ENCODE results near the gene C4orf50. TPM values are rescaled to one million over a fixed set of nuclear protein-coding genes. Genes with fewer than 3 reads are reported as not detected.

C4orf50 gene
- total RNA-seq, 3 donors from 2014 or later = 0.07 to 0.73 (median 0.09) TPM

GRCh38 chr4:5976431-5976830 is 41.8 kb downstream of the C4orf50 start:
- no peaks in the 10 kb centered on the region for H3K9me3 ChIP-seq
- intact Hi-C loops (cut with DNase I, micrococcal nuclease) = no loop called here
- H3K4me1 ChIP-seq (ENCODE audit: low read depth) = no peaks in the 10 kb centered on the region
- DNase-seq (no peak), ATAC-seq (no peak)
- no peaks in the 10 kb centered on the region for H3K36me3 ChIP-seq (ENCODE audit: low read depth)
- H3K4me3 ChIP-seq = no peak overlapping the region
- TF ChIP-seq, protein P1, sequence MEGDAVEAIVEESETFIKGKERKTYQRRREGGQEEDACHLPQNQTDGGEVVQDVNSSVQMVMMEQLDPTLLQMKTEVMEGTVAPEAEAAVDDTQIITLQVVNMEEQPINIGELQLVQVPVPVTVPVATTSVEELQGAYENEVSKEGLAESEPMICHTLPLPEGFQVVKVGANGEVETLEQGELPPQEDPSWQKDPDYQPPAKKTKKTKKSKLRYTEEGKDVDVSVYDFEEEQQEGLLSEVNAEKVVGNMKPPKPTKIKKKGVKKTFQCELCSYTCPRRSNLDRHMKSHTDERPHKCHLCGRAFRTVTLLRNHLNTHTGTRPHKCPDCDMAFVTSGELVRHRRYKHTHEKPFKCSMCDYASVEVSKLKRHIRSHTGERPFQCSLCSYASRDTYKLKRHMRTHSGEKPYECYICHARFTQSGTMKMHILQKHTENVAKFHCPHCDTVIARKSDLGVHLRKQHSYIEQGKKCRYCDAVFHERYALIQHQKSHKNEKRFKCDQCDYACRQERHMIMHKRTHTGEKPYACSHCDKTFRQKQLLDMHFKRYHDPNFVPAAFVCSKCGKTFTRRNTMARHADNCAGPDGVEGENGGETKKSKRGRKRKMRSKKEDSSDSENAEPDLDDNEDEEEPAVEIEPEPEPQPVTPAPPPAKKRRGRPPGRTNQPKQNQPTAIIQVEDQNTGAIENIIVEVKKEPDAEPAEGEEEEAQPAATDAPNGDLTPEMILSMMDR (IDR thresholded peaks at IDR 0.05) = no peak

GRCh38 chr4:5974321-5974720 is 43.9 kb downstream of the C4orf50 start:
- Histone ChIP-seq H3K4me3 (no peak overlapping the region), H3K4me1 (ENCODE audit: low read depth) (no peaks in the 10 kb centered on the region), H3K9me3 (no peaks in the 10 kb centered on the region), H3K36me3 (ENCODE audit: low read depth) (no peaks in the 10 kb centered on the region)
- TF ChIP-seq, protein P1 (IDR thresholded peaks at IDR 0.05) = no peak
- DNase-seq = no peak
- intact Hi-C loops (cut with DNase I, micrococcal nuclease) = no loop called here
- no peak for ATAC-seq

GRCh38 chr4:5973486-5974220 is 44.6 kb downstream of the C4orf50 start:
- no peak overlapping the region for H3K4me3 ChIP-seq
- no peaks in the 10 kb centered on the region for H3K9me3 ChIP-seq
- H3K36me3 ChIP-seq (ENCODE audit: low read depth) = no peaks in the 10 kb centered on the region
- TF ChIP-seq, protein P1 (IDR thresholded peaks at IDR 0.05) = no peak
- ATAC-seq (no peak), DNase-seq (no peak)
- intact Hi-C loops (cut with DNase I, micrococcal nuclease) = no loop called here
- no peaks in the 10 kb centered on the region for H3K4me1 ChIP-seq (ENCODE audit: low read depth)

GRCh38 chr4:5973033-5973432 is 45.2 kb downstream of the C4orf50 start:
- H3K36me3 ChIP-seq (ENCODE audit: low read depth) = no peaks in the 10 kb centered on the region
- ATAC-seq = no peak
- no peak overlapping the region for H3K4me3 ChIP-seq
- H3K9me3 ChIP-seq = no peaks in the 10 kb centered on the region
- DNase-seq = no peak
- H3K4me1 ChIP-seq (ENCODE audit: low read depth) = no peaks in the 10 kb centered on the region
- TF ChIP-seq, protein P1 (IDR thresholded peaks at IDR 0.05) = no peak
- intact Hi-C loops (cut with DNase I, micrococcal nuclease) = no loop called here

GRCh38 chr4:5972571-5972970 is 45.7 kb downstream of the C4orf50 start:
- H3K4me3 ChIP-seq = no peak overlapping the region
- no peaks in the 10 kb centered on the region for H3K36me3 ChIP-seq (ENCODE audit: low read depth)
- TF ChIP-seq, protein P1 (IDR thresholded peaks at IDR 0.05) = no peak
- H3K4me1 ChIP-seq (ENCODE audit: low read depth) = no peaks in the 10 kb centered on the region
- no peaks in the 10 kb centered on the region for H3K9me3 ChIP-seq
- ATAC-seq (no peak), DNase-seq (no peak)
- intact Hi-C loops (cut with DNase I, micrococcal nuclease) = no loop called here
